ENCODE measurements around the gene SMR3B.

GRCh38 chr4:70359115-70359661, 23.7 kb upstream of the SMR3B start:
- TF ChIP-seq CTCF (conservative IDR thresholded peaks at IDR 0.05 in 1 of 2, IDR thresholded peaks at IDR 0.05 in 1 of 2; ENCODE audit: low read depth in 1 of 2, low read length in 2 of 2) (no peak), EZH2 (IDR thresholded peaks at IDR 0.05; ENCODE audit: low read length, missing control alignments) (no peak)

Data from fibroblast of lung (primary cell).